Stimulated activated CD4-positive, alpha-beta T cell treated with anti-CD3 and anti-CD28 coated beads, TNF-alpha, amount 100 ng/mL, for 48 hours (primary cell): ENCODE results near the gene UMOD.

Experiments used
- DNase-seq, 3 donors: peaks; one replicate each; pipeline ENCODE4 v3.0.0-alpha.2; 2020; ENCODE audit warnings: low read depth in 3 of 3

Gene UMOD

DNA sequence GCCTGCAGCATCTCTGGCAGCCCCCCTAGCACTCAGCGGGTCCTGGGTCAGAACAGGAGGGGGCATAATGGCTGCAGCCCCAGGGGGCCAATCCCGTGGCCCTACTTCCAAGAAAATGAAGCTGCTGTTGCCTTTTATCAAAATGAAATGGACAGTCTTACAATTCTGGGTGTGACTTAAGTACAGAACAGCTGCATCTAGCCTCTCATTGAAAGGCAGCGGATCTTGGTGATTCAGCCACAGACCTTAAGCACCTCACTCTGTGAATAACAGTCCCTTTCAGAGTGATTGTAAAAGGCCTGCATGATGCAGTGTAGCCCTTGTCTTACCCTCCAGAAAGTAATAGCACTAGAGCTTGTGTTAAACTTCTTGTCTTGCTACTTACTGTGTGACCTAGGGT is 11.5 kb upstream of the UMOD start:
- DNase-seq, result no peak

DNA sequence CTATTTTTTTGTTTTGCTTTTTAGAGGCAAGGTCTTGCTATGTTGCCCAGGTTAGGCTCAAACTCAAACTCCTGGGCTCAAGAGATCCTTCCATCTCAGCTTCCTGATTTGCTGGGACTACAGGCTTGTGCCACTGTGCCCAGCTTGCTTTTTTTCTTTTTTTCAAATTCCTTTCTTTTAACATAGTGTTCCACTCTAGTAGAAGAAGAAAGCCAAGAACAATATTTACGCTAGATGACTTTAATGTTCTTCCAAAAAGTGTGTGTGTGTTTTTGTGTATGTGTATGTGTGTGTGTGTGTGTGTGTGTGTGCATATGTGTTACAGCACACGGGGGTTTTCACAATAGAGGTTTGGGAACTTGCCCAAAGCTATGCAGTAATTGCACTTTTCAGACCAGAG is 10.7 kb upstream of the UMOD start:
- no peak for DNase-seq

DNA sequence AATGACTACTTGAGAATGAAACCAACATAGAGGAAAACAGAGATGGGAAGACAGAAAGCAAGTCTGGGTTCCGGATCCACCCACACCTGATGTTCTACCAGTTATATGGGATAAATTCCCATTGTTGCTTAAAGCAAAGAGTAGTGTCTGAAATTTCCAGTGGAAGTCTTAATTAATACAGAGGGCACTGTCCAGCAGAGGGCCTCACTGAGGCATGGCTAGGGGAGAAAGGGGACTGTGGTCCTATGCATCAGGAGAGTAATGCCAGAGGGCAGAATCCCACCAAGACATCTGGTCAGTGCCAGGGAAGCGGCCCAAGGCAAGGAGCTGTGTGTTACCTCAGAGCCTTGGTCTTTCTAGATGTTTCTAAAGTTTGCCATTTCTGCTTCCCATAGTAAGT is 7.5 kb upstream of the UMOD start:
- DNase-seq, result no peak

DNA sequence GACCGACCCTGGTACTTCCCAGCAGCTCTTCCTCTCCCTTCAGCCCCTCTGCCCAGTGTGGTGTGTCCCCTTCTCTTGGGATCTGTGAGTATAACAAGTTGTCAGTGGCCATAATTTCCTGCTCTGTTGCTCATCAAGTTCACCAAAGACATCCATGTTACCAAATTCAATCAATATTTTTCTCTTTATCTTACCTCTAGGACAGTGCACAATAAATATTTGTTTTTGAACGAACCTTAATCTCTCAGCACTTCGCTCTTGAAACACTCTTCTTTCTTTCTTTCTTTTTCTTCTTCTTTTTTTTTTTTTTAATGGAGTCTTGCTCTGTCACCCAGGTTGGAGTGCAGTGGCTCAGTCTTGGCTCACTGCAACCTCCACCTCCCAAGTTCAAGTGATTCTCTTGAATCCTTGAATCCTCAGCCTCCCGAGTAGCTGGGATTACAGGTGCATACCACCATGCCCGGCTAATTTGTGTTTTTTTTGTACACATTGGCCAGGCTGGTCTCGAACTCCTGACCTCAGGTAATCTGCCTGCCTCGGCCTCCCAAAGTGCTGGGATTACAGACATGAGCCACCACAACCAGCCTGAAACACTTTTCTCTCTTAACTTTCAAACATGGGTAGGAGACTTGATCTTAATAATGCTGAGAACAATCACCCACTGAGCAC is 2.7 kb upstream of the UMOD start:
- no peak for DNase-seq

DNA sequence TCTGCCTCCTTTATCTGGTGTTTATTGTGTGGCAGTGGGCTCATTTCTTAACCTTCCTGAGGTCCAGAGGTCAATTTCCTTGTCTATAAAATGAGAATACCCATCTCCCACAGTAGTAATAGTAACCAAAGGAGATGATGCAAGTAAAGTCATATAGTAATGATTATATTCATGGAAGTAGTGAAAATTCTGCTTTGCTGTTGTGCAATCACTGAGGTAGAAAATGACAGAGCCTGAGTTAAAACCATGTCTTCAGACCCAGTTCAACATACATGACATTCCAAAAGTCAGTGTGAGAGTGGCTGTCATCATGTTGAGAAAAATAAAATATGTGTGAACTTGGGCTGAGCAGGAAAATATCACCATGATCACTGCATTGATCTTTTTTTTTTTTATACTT is 864 bp upstream of the UMOD start:
- DNase-seq, result no peak

DNA sequence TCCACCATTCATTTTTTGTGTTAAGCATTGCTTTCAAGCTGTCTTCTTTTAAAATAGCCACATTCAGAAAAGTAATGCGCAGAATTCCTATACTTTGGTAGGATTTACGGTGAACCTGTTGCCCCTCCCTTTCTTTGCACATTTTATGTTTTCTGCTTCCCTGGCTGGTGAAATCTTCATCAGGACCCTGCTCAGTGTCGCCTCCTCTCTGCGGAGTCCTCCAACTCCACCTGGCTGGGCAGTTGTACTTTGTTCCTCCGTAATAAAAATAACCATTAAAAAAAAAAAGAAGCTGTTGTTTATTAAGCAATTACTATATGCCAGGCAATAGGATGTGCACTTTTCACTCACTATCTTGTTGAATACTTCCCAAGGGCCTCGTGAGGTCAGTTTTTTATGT is 2.9 kb downstream of the UMOD start:
- no peak for DNase-seq

DNA sequence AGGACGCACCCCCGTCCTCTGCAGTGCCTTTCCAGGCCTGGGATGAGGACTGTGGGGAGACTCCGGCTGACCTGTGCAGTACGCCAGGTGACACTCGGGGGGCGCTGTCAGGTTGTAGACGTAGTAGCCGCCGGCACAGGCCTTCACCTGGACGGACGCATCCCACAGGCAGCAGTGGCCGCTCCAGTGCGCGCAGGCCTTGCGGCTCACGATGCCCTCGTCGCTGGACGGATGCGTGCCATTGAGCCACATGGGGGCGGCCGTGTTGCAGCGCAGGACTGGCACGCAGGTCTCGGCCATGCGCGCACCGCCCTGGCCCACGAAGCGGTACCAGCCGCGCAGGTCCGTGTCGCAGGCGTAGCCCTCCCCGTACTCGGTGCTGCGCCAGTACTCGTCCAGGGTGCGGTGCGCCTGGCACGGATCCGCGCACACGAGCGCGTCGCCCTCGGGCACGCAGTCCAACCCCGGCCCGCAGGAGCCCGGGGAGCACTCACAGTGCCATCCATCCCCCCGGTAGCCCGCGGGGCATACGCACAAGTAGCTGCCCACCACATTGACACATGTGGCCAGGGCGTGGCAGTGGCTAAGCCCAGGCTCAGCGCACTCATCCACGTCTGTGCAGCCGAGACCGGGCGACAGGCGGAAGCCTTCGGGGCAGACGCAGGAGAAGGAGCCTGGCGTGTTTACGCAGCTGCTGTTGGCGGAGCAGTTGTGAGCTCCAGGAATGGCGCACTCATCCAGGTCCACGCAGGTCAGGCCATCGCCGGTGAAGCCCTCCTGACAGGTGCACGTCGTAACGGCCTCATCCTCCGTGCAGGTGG is 3.9 kb downstream of the UMOD start:
- no peak for DNase-seq

DNA sequence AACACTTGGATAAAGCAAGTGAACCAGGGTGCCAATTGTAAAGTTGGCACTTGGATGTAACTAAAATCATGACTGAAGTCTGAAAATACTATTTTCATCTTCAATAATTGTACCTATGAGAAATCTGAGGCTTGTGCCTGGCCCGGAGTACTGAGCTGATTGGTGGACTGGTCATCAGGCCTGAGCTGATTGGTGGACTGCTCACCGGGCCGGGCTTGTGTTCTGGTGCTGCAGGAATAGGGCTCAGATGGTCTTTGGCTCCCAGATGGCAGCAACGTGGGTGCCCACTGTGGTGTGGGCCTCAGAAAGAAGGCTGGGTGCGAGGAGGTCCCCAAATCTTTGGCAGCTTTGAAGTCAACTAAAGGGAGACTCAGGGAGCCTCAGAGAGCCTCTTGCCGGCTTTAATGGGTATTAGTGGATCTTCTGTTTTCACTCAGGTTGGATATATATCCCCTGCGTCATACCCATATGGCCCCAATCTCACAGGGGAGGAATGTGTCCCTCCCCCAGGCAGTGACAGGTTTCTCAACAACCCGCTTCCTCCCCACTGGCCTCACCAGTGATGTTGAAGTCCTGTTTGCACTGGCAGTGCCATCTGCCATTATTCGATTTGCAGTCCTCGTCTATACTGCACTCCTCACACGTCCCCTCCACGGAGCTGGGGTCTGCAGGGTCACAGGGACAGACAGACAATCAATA is 4.7 kb downstream of the UMOD start:
- DNase-seq, result no peak

DNA sequence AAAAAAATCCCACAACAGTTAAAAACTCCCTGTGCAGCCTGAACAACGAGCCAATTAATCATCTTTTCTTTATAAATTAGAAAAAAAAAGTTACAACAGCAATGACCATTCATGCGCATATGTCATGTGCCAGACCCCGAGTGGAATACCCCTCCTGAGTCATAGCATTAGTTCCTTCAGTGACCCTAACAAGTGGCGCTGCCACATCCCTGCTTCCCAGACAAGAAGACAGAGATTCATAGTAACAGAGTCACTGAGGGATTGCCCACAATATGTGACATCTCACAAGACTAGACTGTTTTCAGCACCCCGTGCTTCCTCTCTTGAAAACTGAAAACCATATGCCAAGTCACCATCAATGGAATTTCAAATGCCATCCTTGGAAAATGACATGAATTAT is 7.9 kb downstream of the UMOD start:
- no peak for DNase-seq

DNA sequence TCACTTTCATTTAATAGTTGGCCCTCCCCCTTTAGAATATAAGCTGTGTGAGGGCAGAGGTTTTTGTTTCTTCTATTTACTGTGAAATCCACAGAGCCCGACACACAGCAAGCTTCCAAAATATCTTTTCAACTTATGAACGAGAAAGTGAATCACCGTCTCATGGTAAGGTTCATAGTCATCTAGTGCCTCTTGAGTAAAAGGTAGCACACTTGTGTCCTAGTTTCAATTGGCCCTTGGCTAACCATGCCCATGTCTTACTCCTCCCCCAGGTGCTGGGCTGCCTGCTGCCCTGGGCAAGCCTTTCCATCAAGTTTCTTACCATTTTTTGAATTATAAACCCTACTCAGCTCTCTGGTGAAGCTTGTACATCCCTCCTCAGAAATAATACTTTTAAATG is 12.8 kb downstream of the UMOD start:
- no peak for DNase-seq

DNA sequence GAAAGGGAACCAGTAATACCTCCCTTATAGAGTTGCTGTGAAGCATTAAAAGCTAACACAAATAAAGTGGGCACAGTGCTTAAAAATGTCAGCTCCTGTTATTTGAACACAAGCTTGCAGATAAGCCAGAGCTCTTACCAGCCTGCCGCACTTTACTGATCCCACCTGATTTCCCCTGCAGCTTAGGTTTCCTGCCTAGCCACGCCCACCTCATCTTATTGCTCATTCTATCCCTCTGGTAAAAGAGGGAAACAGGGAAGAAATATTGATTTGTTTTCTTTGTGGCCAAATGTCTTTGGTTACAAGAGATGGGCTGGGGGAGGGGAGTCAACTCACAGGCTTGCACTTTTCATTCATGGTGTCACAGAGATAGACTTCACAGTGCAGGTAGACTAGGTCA is 15.6 kb downstream of the UMOD start:
- DNase-seq, result no peak

DNA sequence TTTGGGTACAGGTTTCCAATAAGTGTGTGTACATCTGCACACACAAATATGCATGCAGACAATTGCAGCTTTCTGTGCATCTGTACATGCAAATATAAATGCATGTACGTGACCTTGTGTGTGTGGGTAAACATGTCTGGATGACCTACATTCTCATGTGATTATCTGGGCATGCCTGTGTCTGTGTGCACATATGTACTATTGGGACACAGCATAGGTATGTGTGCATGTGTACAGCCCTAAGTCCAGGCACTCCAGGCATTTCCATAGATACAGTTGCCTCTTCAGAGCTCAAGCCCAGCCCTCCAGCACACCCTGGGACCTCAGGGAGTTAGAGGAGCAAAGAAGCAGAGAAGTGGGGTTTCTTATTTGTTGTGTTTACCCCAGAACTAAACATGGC is 18.1 kb downstream of the UMOD start:
- no peak for DNase-seq

DNA sequence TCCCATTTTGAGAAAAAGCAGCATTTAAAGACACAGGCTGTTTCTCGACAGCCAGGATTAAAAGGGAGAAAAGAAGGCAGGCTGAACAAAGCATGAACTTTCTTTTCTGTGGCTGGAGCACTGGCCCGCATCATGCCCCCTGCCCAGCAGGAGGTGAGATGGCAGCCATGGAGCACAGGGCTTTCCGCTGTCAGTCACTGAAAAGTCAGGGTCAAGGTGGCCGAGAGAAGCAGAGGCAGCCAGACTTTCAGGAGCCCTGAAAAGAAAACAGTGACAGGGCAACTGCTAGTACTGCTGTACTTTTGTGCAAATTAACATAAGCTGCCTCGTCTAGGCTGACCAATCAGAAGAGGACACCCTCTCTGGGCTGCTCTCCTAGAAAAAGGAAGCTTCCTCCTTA is 19.4 kb downstream of the UMOD start:
- DNase-seq, result no peak

DNA sequence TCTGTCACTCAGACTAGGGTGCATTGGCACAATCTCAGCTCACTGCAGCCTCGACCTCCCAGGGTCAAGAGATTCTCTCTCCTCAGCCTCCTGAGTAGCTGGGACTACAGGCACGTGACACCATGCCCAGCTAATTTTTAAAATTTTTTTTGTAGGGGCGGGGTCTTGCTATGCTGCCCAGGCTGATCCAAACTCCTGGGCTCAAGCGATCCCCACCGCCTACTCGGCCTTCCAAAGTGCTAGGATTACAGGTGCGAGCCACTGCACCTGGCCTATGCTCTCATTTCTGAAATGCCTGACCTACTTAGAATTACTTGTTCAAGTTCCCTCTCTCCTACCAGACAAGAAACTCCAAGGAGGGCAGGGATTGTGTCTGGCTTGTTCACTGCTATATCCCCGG is 20.1 kb downstream of the UMOD start:
- no peak for DNase-seq

DNA sequence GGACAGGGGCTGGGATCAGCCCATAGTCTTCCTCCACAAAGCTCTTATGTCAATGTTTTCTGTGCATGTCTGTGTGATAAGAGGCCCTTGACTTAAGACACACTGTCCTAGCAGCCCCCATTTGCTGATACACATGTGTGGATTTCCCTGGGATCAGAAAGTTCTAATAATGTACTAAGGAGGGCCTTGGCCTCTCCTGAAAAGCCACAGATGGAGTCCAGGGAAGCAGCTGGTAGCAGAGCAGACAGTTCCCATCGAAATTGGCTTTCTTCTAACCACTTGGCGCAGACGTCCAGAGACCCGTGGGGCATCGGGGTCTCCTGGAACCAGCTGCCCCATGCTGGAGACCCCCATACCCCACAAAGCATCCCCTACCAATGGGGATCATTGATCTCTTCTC is 20.9 kb downstream of the UMOD start:
- DNase-seq, result no peak

DNA sequence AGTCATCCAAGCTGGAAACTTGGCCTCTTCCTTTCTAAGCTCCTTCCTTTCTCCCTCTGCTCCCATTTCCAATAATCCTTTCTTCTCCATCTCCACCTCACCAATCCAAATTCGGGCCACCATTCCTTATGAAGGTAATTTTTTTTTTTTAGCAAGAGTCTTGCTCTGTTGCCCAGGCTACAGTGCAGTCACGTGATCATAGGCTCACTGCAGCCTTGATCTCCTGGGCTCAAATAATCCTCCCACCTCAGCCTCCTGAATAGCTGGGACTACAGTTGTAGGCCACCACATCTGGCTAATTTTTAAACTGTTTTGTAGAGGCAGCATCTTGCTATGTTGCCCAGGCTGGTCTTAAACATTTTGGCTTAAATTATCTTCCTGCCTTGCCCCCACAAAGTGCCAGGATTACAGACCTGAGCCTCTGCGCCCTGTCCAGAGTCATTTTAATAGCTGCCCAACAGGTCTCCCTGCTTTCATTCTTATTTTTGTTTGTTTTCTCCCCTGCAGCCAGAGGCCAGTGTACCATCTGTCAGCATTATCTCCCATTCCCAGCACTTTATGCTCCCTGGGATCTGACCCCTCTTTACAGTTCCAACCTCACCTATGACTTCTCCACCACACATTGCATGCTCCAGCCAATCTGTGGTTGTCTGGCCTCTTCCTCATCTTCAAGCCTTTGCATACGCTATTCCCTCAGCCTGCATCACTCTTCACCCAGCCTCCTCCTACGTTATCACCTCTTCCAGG is 22.9 kb downstream of the UMOD start:
- DNase-seq, result no peak

DNA sequence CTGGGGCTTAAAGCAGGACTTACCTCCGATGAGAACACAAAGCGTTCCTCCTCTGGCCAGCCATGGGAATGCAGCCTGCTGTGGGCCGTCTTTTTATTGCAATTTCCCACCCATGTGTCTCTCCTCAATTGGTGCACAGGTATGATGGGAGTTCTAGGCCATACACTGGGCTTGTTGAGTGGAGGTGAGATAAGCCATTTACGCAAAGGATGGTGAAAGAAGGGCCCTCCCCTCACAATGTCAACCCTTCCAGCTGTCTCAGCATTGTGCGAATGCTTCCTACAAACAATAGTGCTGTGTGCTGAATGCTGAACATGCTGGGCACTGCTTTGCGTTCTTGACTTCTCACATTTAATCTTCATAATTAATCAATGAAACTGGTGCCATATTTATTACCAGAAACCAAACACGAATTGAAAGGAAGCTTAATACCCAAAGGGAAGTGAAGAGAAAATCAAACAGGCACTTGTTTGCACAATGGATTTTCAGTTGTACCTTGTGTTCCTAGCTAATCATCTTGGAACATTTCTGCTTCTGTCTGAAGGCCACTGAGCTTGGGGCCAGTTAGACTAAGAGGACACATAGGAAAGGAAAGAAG is 25.0 kb downstream of the UMOD start, which contains the start of gene GP2:
Gene GP2 (minus strand): TSS at position 70 of the 598 bp plus-strand sequence. CDS start 1,082 bp downstream, outside the sequence.
- DNase-seq, result no peak

DNA sequence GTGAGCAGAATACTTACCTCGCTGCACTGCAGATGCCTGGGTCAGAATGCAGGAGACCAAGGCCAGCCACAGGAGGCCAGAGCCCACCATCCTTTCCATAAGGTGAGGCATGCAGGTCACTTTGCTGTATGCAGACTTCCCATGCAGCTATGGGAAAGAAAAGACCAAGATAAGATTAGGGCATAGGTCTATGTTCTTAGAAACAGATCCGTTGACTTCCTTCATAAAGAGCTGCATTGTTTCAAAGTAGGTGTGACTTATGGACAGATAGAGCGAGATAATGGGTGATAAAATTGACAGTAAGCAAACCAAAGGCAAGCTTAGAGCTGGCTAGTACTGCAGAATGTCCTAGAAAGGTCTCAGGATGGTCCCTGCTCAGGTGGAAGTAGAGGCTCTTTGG is 26.2 kb downstream of the UMOD start:
- DNase-seq, result no peak

DNA sequence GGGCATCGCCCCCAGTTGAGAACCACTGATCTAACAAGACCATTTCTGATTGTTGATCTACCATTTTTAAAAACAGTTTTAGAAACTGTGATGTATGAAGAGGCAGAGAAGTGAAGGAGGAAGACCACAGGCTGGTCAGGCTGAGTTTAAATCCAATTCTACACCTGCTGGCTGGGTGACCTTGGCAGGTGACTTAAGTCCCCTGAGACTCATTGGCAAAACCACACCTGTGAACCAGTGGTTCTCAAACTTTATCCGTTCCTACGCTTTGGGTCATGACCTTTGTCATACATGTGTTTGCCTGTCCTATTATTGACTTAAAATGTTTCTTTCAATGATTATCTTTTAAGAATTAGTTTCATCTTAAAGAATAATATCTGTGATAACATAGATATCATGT is 27.5 kb downstream of the UMOD start:
- no peak for DNase-seq

DNA sequence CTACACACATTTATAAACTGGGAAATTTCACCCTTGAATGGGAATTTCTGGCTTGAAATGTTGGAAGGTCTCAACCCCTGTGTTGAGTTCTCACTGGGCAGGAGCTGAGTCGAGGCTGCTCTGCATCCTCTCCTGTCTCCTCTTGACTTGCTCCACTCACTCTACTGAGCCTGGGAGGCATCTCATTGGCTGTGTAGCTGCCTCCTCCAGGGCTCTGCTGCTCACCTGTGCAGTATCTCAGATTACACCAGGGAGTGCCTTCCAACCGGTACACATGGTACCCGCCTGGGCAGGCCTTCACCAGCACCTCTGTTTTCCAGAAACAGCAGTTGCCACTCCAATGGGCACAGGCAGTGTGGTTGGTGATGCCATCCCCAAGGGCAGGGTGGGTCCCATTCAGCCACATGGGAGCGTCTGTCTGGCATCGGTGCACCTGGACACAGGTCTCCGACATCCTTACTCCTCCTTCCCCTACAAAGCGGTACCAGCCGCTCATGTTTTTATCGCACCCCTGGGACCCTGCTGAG is 28.9 kb downstream of the UMOD start:
- DNase-seq, result no peak

DNA sequence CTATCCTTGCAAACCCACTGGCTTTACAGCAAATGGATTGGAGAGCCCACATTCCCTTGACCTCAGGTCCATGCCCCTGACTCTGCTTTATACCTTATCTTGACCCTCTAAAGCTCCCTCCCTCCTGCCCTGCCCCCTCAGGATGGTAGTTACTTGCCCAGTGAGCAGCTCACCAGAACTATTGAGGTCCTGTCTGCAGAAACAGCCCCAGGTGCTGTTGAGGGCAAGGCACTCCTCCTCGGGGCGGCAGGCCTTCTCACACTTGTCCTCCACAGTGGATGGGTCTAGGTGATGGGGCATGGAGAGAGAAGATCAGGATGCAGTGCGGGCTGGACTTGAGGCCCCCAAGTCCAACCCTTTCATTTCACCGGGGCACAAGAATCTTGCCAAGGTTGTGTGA is 29.8 kb downstream of the UMOD start:
- no peak for DNase-seq

DNA sequence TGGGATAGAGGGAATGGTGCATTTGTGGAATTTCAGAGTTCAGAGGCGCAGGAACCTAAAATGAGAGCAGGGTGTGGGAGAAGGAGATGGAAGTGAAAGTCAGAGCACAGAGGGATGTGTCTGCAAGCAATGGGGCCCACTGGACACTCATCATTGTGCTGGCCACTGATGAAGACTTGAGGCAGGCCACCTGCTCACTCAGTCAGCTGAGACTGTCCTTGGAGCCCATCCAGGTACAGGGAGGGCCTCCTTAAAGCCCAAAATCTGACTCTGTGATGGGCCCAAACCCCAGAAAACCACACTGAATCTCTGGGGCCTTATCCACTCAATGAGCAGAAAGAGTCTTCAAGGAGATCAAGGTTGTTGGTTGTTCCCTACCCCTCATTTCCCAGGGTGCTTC is 30.8 kb downstream of the UMOD start:
- no peak for DNase-seq
